Astrocyte (in vitro differentiated cells and primary cell): ENCODE data around the gene ATP2C2.

ENCODE experiments used
- EZH2 ChIP-seq: IDR thresholded peaks from 2 replicates; pipeline ENCODE4 v1.6.1; 2012; ENCODE audit warnings: mild to moderate bottlenecking, low read length, inconsistent platforms; ENCODE audit not compliant: insufficient read depth
- TF ChIP-seq, protein P1 (sequence below): IDR thresholded peaks from 2 replicates; pipeline ENCODE4 v1.5.1; 2011; ENCODE audit warnings: low read depth, mild to moderate bottlenecking, inconsistent platforms, low read length, moderate library complexity; ENCODE audit not compliant: insufficient read depth

DNA sequence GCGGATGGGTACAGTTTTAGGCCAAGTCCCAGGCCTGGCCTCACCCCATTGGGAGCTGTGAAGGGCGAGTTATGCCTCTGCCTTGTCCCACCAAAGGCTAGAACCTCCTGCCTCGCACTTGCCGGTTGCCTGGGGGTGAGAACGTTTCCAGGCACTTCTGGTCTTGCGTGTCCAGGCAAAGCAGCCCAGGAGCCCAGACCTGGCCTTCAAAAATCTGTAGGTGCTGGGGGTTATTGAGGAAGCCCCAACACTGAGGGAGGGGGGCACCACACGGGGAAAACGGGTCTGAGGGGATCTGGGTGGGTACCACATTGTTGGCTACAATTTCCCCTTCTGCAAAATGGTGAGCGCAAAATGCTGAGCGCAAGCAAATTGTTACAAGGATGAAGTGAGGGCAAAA, 12.2 kb upstream of the ATP2C2 start:
- TF ChIP-seq, protein P1, sequence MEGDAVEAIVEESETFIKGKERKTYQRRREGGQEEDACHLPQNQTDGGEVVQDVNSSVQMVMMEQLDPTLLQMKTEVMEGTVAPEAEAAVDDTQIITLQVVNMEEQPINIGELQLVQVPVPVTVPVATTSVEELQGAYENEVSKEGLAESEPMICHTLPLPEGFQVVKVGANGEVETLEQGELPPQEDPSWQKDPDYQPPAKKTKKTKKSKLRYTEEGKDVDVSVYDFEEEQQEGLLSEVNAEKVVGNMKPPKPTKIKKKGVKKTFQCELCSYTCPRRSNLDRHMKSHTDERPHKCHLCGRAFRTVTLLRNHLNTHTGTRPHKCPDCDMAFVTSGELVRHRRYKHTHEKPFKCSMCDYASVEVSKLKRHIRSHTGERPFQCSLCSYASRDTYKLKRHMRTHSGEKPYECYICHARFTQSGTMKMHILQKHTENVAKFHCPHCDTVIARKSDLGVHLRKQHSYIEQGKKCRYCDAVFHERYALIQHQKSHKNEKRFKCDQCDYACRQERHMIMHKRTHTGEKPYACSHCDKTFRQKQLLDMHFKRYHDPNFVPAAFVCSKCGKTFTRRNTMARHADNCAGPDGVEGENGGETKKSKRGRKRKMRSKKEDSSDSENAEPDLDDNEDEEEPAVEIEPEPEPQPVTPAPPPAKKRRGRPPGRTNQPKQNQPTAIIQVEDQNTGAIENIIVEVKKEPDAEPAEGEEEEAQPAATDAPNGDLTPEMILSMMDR, result no peak
- TF ChIP-seq EZH2, result no peak
